CD8-positive, alpha-beta memory T cell (primary cell): Measurements from ENCODE around the gene TECTA. TPM values are rescaled to one million over a fixed set of nuclear protein-coding genes. Genes with fewer than 3 reads are reported as not detected.

Experiments used
- CTCF ChIA-PET: fragments of 350-600 bp; sonication (Branson Sonifier 250); formaldehyde crosslinking; loops from one replicate; lab custom pipeline; 2021; ENCODE audit warnings: antibody characterized with exemption; lab: Charles Lee
- POLR2A ChIA-PET: fragments of 350-600 bp; sonication (Branson Sonifier 250); formaldehyde crosslinking; loops from one replicate; lab custom pipeline; 2021; ENCODE audit warnings: antibody characterized with exemption; lab: Charles Lee
- DNase-seq, 5 donors: peaks; one replicate each; pipeline versions ENCODE4 v3.0.0 to v3.0.0-alpha.2; 2020 to 2022; ENCODE audit warnings: mixed read lengths in 1 of 5
- H3K27ac ChIP-seq: one replicate; pipeline ENCODE4 v1.7.0; 2013; ENCODE audit warnings: low read depth, mild to moderate bottlenecking, low read length, moderate library complexity
- H3K27me3 ChIP-seq: 2 replicates; pipeline ENCODE4 v1.7.0; 2013; ENCODE audit warnings: low read length, mild to moderate bottlenecking; ENCODE audit not compliant: insufficient read depth, poor library complexity, severe bottlenecking
- H3K36me3 ChIP-seq: 2 replicates; pipeline ENCODE4 v1.7.0; 2013; ENCODE audit warnings: mild to moderate bottlenecking, low read length, moderate library complexity; ENCODE audit not compliant: insufficient read depth
- H3K4me1 ChIP-seq: 2 replicates; pipeline ENCODE4 v1.7.0; 2013; ENCODE audit warnings: mild to moderate bottlenecking, low read length, moderate library complexity; ENCODE audit not compliant: insufficient read depth
- H3K4me3 ChIP-seq: 2 replicates; pipeline ENCODE4 v1.7.0; 2013; ENCODE audit warnings: mild to moderate bottlenecking, low read length
- H3K9me3 ChIP-seq: 2 replicates; pipeline ENCODE4 v1.7.0; 2013; ENCODE audit warnings: mild to moderate bottlenecking, low read length
- H3K27ac Mint-ChIP-seq, 8 donors: one replicate each; pipeline ENCODE4 v1.8.0; 2020 to 2021; ENCODE audit warnings: mixed read lengths in 8 of 8, mild to moderate bottlenecking in 6 of 8, inconsistent platforms in 3 of 8, moderate library complexity in 3 of 8
- H3K27me3 Mint-ChIP-seq, 2 donors: one replicate each; pipeline ENCODE4 v1.8.0; 2020 to 2021; ENCODE audit warnings: mixed read lengths in 2 of 2, mild to moderate bottlenecking in 1 of 2, moderate library complexity in 1 of 2
- H3K36me3 Mint-ChIP-seq, 3 donors: one replicate each; pipeline ENCODE4 v1.8.0; 2020 to 2021; ENCODE audit warnings: mixed read lengths in 3 of 3, inconsistent platforms in 1 of 3, mild to moderate bottlenecking in 1 of 3
- H3K4me1 Mint-ChIP-seq, 3 donors: one replicate each; pipeline ENCODE4 v1.8.0; 2020 to 2021; ENCODE audit warnings: mixed read lengths in 3 of 3, inconsistent platforms in 1 of 3, mild to moderate bottlenecking in 1 of 3
- H3K4me3 Mint-ChIP-seq, 7 donors: one replicate each; pipeline ENCODE4 v1.8.0; 2020 to 2021; ENCODE audit warnings: mixed read lengths in 7 of 7, mild to moderate bottlenecking in 6 of 7, moderate library complexity in 4 of 7, inconsistent platforms in 2 of 7
- H3K9me3 Mint-ChIP-seq, 5 donors: one replicate each; pipeline ENCODE4 v1.8.0; 2020 to 2022; ENCODE audit warnings: mixed read lengths in 5 of 5, mild to moderate bottlenecking in 3 of 5, moderate library complexity in 2 of 5, inconsistent platforms in 1 of 5
- polyA plus RNA-seq: library from polyadenylated mRNA; unstranded; fragments of 300-500 nt; fragmentation: Illumina TruSeq; gene quantifications from one replicate; pipeline ENCODE4 v1.2.3, GENCODE V29; 2021
- total RNA-seq, 2 experiments: library from RNA; stranded (reverse); gene quantifications; one replicate each; pipeline ENCODE4 v1.2.3, GENCODE V29; 2021

Gene TECTA
- under 1 TPM; 0.29 to 0.39 TPM for total RNA-seq
- not detected for polyA plus RNA-seq

GRCh38 chr11:121100943-121101342 is at the start of gene TECTA:
Gene TECTA (plus strand): TSS chr11:121101243. CDS start chr11:121102666, 1,423 bp downstream.
- Histone ChIP-seq H3K27me3 (no peaks in the 10 kb centered on the region), H3K27ac (no peak within 1 kb of the TSS), H3K4me1 (no peaks in the 10 kb centered on the region), H3K4me3 (no peak within 1 kb of the TSS), H3K9me3 (no peaks in the 10 kb centered on the region), H3K36me3 (no peaks in the 10 kb centered on the region)
- DNase-seq, result no peak
- ChIA-PET CTCF (no interaction called here), POLR2A (no interaction called here)
- no peaks in the 10 kb centered on the region for H3K36me3 Mint-ChIP-seq
- H3K27me3 Mint-ChIP-seq, result peaks cover 0 to 2% of the 10 kb centered on the region in 2 donors
- H3K4me1 Mint-ChIP-seq, result no peaks in the 10 kb centered on the region
- H3K27ac Mint-ChIP-seq, result no peak within 1 kb of the TSS
- H3K4me3 Mint-ChIP-seq, result no peak within 1 kb of the TSS
- H3K9me3 Mint-ChIP-seq, result no peaks in the 10 kb centered on the region

GRCh38 chr11:121053244-121053643 is 47.8 kb upstream of the TECTA start:
- no peak overlapping the region for H3K4me3 ChIP-seq
- no peaks in the 10 kb centered on the region for H3K4me1 ChIP-seq
- Mint-ChIP-seq H3K4me1 (peaks cover 0 to 3% (median 0%) of the 10 kb centered on the region in 3 donors), H3K9me3 (no peaks in the 10 kb centered on the region), H3K4me3 (no peak overlapping the region), H3K27me3 (no peaks in the 10 kb centered on the region), H3K36me3 (peaks cover 23 to 70% (median 30%) of the 10 kb centered on the region in 3 donors), H3K27ac (no peak overlapping the region)
- H3K9me3 ChIP-seq, result no peaks in the 10 kb centered on the region
- peaks cover 10% of the 10 kb centered on the region for H3K36me3 ChIP-seq
- no peak overlapping the region for H3K27ac ChIP-seq
- POLR2A ChIA-PET, result no interaction called here
- H3K27me3 ChIP-seq, result no peaks in the 10 kb centered on the region
- no peak for DNase-seq
- CTCF ChIA-PET, result interaction anchor here (1.0 kb wide), 1 partner anchor 13 kb away, joined by 3 read pairs; no protein-coding TSS in a partner anchor

GRCh38 chr11:121054266-121054665 is 46.8 kb upstream of the TECTA start:
- DNase-seq, result no peak
- no peak overlapping the region for H3K27ac Mint-ChIP-seq
- Histone ChIP-seq H3K36me3 (peaks cover 10% of the 10 kb centered on the region), H3K9me3 (no peaks in the 10 kb centered on the region), H3K27me3 (no peaks in the 10 kb centered on the region), H3K4me1 (no peaks in the 10 kb centered on the region), H3K4me3 (no peak overlapping the region), H3K27ac (no peak overlapping the region)
- H3K4me3 Mint-ChIP-seq, result no peak overlapping the region
- CTCF ChIA-PET, result no interaction called here
- H3K27me3 Mint-ChIP-seq, result no peaks in the 10 kb centered on the region
- no peaks in the 10 kb centered on the region for H3K9me3 Mint-ChIP-seq
- H3K36me3 Mint-ChIP-seq, result peaks cover 21 to 70% (median 30%) of the 10 kb centered on the region in 3 donors
- peaks cover 0 to 10% (median 0%) of the 10 kb centered on the region in 3 donors for H3K4me1 Mint-ChIP-seq
- POLR2A ChIA-PET, result no interaction called here

GRCh38 chr11:121055076-121055475 is 46.0 kb upstream of the TECTA start:
- no peak overlapping the region for H3K27ac ChIP-seq
- peaks cover 21 to 69% (median 31%) of the 10 kb centered on the region in 3 donors for H3K36me3 Mint-ChIP-seq
- no peak overlapping the region for H3K4me3 Mint-ChIP-seq
- POLR2A ChIA-PET, result no interaction called here
- no peaks in the 10 kb centered on the region for H3K9me3 Mint-ChIP-seq
- no peaks in the 10 kb centered on the region for H3K27me3 Mint-ChIP-seq
- H3K4me3 ChIP-seq, result no peak overlapping the region
- H3K36me3 ChIP-seq, result peaks cover 10% of the 10 kb centered on the region
- no peaks in the 10 kb centered on the region for H3K9me3 ChIP-seq
- no peaks in the 10 kb centered on the region for H3K27me3 ChIP-seq
- peaks cover 0 to 13% (median 0%) of the 10 kb centered on the region in 3 donors for H3K4me1 Mint-ChIP-seq
- no peaks in the 10 kb centered on the region for H3K4me1 ChIP-seq
- H3K27ac Mint-ChIP-seq, result no peak overlapping the region
- DNase-seq, result no peak
- CTCF ChIA-PET, result no interaction called here

- Mint-ChIP-seq H3K36me3 (peaks cover 22 to 73% (median 35%) of the 10 kb centered on the region in 3 donors), H3K27me3 (no peaks in the 10 kb centered on the region), H3K9me3 (no peaks in the 10 kb centered on the region), H3K4me3 (no peak overlapping the region), H3K27ac (no peak overlapping the region), H3K4me1 (peaks cover 0 to 13% (median 0%) of the 10 kb centered on the region in 3 donors)
- CTCF ChIA-PET, result no interaction called here
- Histone ChIP-seq H3K9me3 (no peaks in the 10 kb centered on the region), H3K4me3 (no peak overlapping the region), H3K36me3 (peaks cover 10% of the 10 kb centered on the region), H3K27ac (no peak overlapping the region), H3K4me1 (no peaks in the 10 kb centered on the region), H3K27me3 (no peaks in the 10 kb centered on the region)
- POLR2A ChIA-PET, result no interaction called here
- no peak for DNase-seq
Measured at GRCh38 chr11:121057922-121058321, 43.1 kb upstream of the TECTA start.

- ChIA-PET CTCF (no interaction called here), POLR2A (no interaction called here)
- no peaks in the 10 kb centered on the region for H3K4me1 ChIP-seq
- Mint-ChIP-seq H3K4me3 (no peak overlapping the region), H3K4me1 (peaks cover 0 to 13% (median 0%) of the 10 kb centered on the region in 3 donors), H3K27me3 (no peaks in the 10 kb centered on the region), H3K27ac (no peak overlapping the region), H3K36me3 (peaks cover 26 to 71% (median 31%) of the 10 kb centered on the region in 3 donors), H3K9me3 (no peaks in the 10 kb centered on the region)
- H3K27ac ChIP-seq, result no peak overlapping the region
- DNase-seq, result no peak
- no peaks in the 10 kb centered on the region for H3K27me3 ChIP-seq
- H3K9me3 ChIP-seq, result no peaks in the 10 kb centered on the region
- no peak overlapping the region for H3K4me3 ChIP-seq
- peaks cover 10% of the 10 kb centered on the region for H3K36me3 ChIP-seq
Measured at GRCh38 chr11:121058941-121059340, 42.1 kb upstream of the TECTA start.

- H3K36me3 ChIP-seq, result peaks cover 7% of the 10 kb centered on the region
- CTCF ChIA-PET, result no interaction called here
- no peaks in the 10 kb centered on the region for H3K9me3 ChIP-seq
- no peak overlapping the region for H3K4me3 ChIP-seq
- Mint-ChIP-seq H3K27me3 (no peaks in the 10 kb centered on the region), H3K36me3 (peaks cover 22 to 71% (median 31%) of the 10 kb centered on the region in 3 donors), H3K4me3 (peak overlapping the region in 2 of 7 donors; percentile 15 to 20), H3K27ac (no peak overlapping the region), H3K4me1 (peaks cover 0 to 13% (median 0%) of the 10 kb centered on the region in 3 donors), H3K9me3 (no peaks in the 10 kb centered on the region)
- H3K4me1 ChIP-seq, result no peaks in the 10 kb centered on the region
- POLR2A ChIA-PET, result no interaction called here
- DNase-seq, result no peak
- H3K27me3 ChIP-seq, result no peaks in the 10 kb centered on the region
- no peak overlapping the region for H3K27ac ChIP-seq
Measured at GRCh38 chr11:121059605-121060004, 41.4 kb upstream of the TECTA start.

- CTCF ChIA-PET, result no interaction called here
- Histone ChIP-seq H3K27me3 (no peaks in the 10 kb centered on the region), H3K4me3 (no peak overlapping the region), H3K4me1 (no peaks in the 10 kb centered on the region), H3K27ac (no peak overlapping the region), H3K9me3 (no peaks in the 10 kb centered on the region), H3K36me3 (no peaks in the 10 kb centered on the region)
- H3K4me1 Mint-ChIP-seq, result peaks cover 0 to 8% (median 0%) of the 10 kb centered on the region in 3 donors
- H3K27ac Mint-ChIP-seq, result no peak overlapping the region
- H3K27me3 Mint-ChIP-seq, result no peaks in the 10 kb centered on the region
- no peak overlapping the region for H3K4me3 Mint-ChIP-seq
- H3K36me3 Mint-ChIP-seq, result peaks cover 20 to 70% (median 23%) of the 10 kb centered on the region in 3 donors
- no peaks in the 10 kb centered on the region for H3K9me3 Mint-ChIP-seq
- DNase-seq, result no peak
- POLR2A ChIA-PET, result no interaction called here
Measured at GRCh38 chr11:121063728-121064127, 37.3 kb upstream of the TECTA start.
